K562 (cell line): Measurements from ENCODE around the gene RAD21L1. TPM values are rescaled to one million over a fixed set of nuclear protein-coding genes. Genes with fewer than 3 reads are reported as not detected.

Experiments
- DPF2 ChIP-seq: fragments of 450-650 bp; IDR thresholded peaks from 2 replicates; pipeline ENCODE4 v1.6.1; 2016
- RBM14 ChIP-seq: fragments of 200-400 bp; formaldehyde crosslinking; IDR thresholded peaks from 2 replicates; pipeline ENCODE4 v1.6.1; 2018; ENCODE audit warnings: low read depth, mild to moderate bottlenecking, low read length, moderate library complexity, borderline replicate concordance; ENCODE audit not compliant: insufficient read depth
- TAF1 ChIP-seq: IDR thresholded peaks from 2 replicates; pipeline ENCODE4 v1.6.1; 2011; ENCODE audit warnings: mild to moderate bottlenecking, low read length, moderate library complexity; ENCODE audit not compliant: insufficient read depth, control insufficient read depth, severe bottlenecking; ENCODE audit errors: extremely low read depth
- TCF7L2 ChIP-seq: fragments of 150-350 bp; IDR thresholded peaks from 2 replicates; pipeline ENCODE4 v1.6.1; 2016; ENCODE audit warnings: low read depth, mild to moderate bottlenecking, low read length, moderate library complexity
- polyA plus RNA-seq, 8 experiments: library from polyadenylated mRNA; depleted of rRNA in 4 of 8; stranded (reverse) in 5 of 8; unstranded in 3 of 8; fragments of >200 nt; fragmentation: Nextera tagmentation in 2 of 8; fragmentation: Illumina TruSeq in 1 of 8; extraction: Ambion mirVana in 2 of 8; extraction: Trizol in 1 of 8; gene quantifications; 2 replicates each; pipeline versions ENCODE4 v1.2.1 to v1.2.3, GENCODE V29; 2011 to 2014; ENCODE audit warnings: inconsistent platforms in 1 of 8, missing spikeins in 1 of 8
- total RNA-seq, 7 experiments: library from RNA; depleted of rRNA in 6 of 7; stranded (reverse); fragments of >200 nt in 6 of 7; fragmentation: Illumina TruSeq in 2 of 7; extraction: Trizol in 2 of 7; gene quantifications; 2 replicates each; pipeline versions ENCODE4 v1.2.1 to v1.2.3, GENCODE V29; 2011 to 2021; ENCODE audit warnings: low replicate concordance in 1 of 7
- TF ChIP-seq, protein P1 (sequence below), 2 experiments: fragments of 450-650 bp; IDR thresholded peaks; 2 replicates each; pipeline ENCODE4 v1.6.1; 2016; ENCODE audit warnings: mild to moderate bottlenecking in 2 of 2, borderline replicate concordance in 1 of 2, low read depth in 1 of 2, moderate library complexity in 1 of 2

RAD21L1 gene
- total and polyA plus RNA-seq, 9 of the 15 experiments (the other 6 are each of a cell fraction or from before 2014, with no cell fraction given) = 0.17 to 1.7 (median 0.45) TPM; not detected in 1

DNA sequence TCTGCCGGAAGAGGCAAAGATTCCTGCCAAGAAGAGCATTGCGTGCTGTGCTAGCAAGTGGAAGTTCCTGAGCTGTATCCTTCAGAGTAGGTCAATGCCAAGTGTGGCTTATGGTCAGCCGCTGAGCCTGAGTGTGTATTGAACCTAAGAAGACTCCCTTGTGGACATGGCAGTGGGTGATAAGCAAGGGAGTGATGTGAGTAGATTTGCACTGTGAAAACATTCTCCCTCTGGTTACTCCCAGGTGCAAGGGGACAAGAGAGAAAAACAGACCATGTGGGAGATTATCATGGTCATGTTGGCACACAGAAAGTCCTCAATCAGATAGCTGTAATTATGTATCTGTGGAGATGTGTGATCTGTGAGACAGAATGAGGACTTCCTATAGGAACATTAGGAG, 35.0 kb upstream of the RAD21L1 start (continued):
- TF ChIP-seq, protein P1, sequence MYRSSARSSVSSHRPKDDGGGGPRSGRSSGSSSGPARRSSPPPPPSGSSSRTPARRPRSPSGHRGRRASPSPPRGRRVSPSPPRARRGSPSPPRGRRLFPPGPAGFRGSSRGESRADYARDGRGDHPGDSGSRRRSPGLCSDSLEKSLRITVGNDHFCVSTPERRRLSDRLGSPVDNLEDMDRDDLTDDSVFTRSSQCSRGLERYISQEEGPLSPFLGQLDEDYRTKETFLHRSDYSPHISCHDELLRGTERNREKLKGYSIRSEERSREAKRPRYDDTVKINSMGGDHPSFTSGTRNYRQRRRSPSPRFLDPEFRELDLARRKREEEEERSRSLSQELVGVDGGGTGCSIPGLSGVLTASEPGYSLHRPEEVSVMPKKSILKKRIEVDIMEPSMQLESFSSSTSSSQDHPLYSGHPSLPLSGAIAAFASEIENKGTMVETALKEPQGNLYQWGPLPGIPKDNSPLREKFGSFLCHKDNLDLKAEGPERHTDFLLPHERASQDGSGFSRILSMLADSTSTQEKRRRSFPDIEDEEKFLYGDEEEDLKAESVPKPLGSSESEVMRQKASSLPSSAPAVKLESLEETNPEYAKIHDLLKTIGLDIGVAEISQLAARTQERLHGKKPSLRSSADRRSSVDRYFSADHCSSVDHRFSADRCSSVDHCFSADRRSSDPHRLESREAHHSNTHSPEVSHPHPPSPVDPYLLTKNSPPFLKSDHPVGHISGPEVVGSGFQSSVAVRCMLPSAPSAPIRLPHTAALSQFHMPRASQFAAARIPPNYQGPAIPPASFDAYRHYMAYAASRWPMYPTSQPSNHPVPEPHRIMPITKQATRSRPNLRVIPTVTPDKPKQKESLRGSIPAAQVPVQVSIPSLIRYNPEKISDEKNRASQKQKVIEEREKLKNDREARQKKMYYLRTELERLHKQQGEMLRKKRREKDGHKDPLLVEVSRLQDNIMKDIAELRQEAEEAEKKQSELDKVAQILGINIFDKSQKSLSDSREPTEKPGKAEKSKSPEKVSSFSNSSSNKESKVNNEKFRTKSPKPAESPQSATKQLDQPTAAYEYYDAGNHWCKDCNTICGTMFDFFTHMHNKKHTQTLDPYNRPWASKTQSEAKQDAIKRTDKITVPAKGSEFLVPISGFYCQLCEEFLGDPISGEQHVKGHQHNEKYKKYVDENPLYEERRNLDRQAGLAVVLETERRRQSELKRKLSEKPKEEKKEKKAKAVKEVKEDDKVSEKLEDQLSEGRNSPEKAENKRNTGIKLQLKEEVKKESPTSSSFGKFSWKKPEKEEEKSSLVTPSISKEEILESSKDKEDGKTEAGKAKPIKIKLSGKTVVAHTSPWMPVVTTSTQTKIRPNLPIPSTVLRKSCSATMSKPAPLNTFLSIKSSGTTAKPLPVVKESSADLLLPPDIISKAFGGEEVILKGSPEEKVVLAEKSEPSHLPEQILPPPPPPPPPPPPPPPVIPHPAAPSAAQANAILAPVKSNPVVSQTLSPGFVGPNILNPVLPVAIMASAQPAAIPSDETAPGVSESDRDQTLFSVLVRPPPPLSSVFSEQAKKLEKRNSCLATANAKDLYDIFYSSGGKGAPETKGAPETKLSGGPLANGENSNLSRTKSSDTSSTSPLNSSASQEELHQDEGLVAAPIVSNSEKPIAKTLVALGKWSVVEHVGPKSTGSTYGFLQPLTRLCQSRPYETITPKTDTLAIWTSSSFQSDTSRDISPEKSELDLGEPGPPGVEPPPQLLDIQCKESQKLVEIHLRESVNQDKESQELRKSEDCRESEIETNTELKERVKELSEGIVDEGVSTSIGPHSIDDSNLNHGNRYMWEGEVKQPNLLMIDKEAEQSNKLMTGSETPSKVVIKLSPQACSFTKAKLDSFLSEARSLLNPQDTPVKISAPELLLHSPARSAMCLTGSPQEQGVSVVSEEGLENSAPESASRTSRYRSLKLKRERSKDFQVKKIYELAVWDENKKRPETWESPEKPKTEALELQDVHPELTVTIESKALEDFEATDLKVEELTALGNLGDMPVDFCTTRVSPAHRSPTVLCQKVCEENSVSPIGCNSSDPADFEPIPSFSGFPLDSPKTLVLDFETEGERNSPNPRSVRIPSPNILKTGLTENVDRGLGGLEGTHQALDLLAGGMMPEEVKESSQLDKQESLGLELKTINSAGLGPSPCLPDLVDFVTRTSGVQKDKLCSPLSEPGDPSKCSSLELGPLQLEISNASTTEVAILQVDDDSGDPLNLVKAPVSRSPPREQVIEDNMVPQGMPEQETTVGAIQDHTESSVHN (IDR thresholded peaks at IDR 0.05; ENCODE audit: borderline replicate concordance in 1 of 2, low read depth in 1 of 2) = no peak
- TF ChIP-seq DPF2 = peak; percentile 56
- TF ChIP-seq TAF1 = no peak
- TF ChIP-seq RBM14 = no peak
- TF ChIP-seq TCF7L2 = no peak
